Body of pancreas (tissue), 4 donors: ENCODE results near the gene POFUT1. TPM values are rescaled to one million over a fixed set of nuclear protein-coding genes. Genes with fewer than 3 reads are reported as not detected.

ENCODE experiments used
- ATAC-seq: fragments of 150-250 bp; one replicate; pipeline ENCODE4 v1.9.1; 2016
- DNase-seq, 4 donors: peaks; one replicate each; pipeline ENCODE4 v3.0.0-alpha.2; 2019
- H3K27ac ChIP-seq, 4 donors: fragments of 200-600 bp; sonication (generic); 1 replicate in 3 of 4; 2 replicates in 1 of 4; pipeline versions ENCODE4 v1.5.1 to v1.6.1; 2016 to 2019; ENCODE audit warnings: mild to moderate bottlenecking in 1 of 4, mixed read lengths in 1 of 4, moderate library complexity in 1 of 4
- H3K27me3 ChIP-seq, 2 donors: fragments of 200-600 bp; sonication (generic); one replicate each; pipeline ENCODE4 v1.6.0; 2016; ENCODE audit warnings: mild to moderate bottlenecking in 1 of 2
- H3K36me3 ChIP-seq, 2 donors: fragments of 200-600 bp; sonication (generic); replicated peaks in 1 of 2; 2 replicates each; pipeline ENCODE4 v1.5.1; 2016; ENCODE audit warnings: low read depth in 2 of 2; ENCODE audit not compliant: insufficient read depth in 1 of 2
- H3K4me1 ChIP-seq: fragments of 200-600 bp; sonication (generic); one replicate; pipeline ENCODE4 v1.6.0; 2016
- H3K4me3 ChIP-seq, 2 donors: fragments of 200-600 bp; sonication (generic); 1 replicate in 1 of 2; 2 replicates in 1 of 2; pipeline ENCODE4 v1.5.1; 2016 to 2019
- H3K9me3 ChIP-seq, 3 donors: fragments of 200-600 bp; sonication (generic); 1 replicate in 2 of 3; 2 replicates in 1 of 3; pipeline ENCODE4 v1.5.1; 2016
- CTCF ChIP-seq, 7 experiments: fragments of 450-650 bp in 4 of 7; fragments of 200-600 bp in 3 of 7; sonication (generic) in 3 of 7; IDR thresholded peaks; one replicate each; pipeline ENCODE4 v1.5.1; 2016 to 2019; ENCODE audit warnings: antibody characterized with exemption in 7 of 7
- POLR2A ChIP-seq, 3 donors: fragments of 450-650 bp; IDR thresholded peaks; one replicate each; pipeline ENCODE4 v1.6.1; 2016; ENCODE audit warnings: antibody characterized with exemption in 3 of 3, mild to moderate bottlenecking in 2 of 3
- WGBS, 2 donors: methylation state at CpG; one replicate each; pipeline ENCODE4 v1.1.5; 2017; 5-methylcytosine and 5-hydroxymethylcytosine counted together
- intact Hi-C: fragments of 100-400 bp; cut with DNase I; formaldehyde crosslinking; loops from one replicate; pipeline ENCODE4 v1.15.1; 2023
- total RNA-seq, 2 donors: library from RNA; depleted of rRNA; stranded (reverse); fragments of >200 nt; gene quantifications; one replicate each; pipeline ENCODE4 v1.1.0, GENCODE V29; 2016

The POFUT1 gene
- total RNA-seq, 2 donors from 2014 or later: 12.2 to 23.6 TPM

DNA sequence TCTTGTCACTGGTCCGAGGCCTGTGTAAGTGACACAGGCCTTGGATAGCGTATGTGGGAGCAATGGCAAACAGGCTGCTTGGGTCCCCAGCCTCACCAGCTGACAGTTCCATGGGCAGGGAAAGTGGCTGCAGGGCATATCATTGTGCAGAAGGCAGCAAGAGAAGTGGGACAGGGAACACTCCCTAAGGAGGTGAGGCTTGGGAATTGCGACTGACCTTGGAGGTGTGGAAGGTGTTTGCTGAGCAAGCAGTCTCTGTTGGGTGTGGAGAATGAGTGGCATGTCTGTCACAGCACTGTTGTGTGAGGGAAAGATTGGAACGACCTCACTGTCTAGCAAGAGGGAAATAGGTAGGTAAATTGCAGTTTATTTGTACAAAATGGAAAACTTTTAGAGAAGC lies 16.8 kb downstream of the POFUT1 start:
- no peak for ATAC-seq
- intact Hi-C loops: no loop called here
- peak in 1 of 4 donors; percentile 43 for DNase-seq
- peak overlapping the region in 1 of 4 donors; percentile 15 for H3K27ac ChIP-seq
- H3K36me3 ChIP-seq: peaks cover 0 to 5% of the 10 kb centered on the region in 2 donors
- WGBS, 2 donors: 44 to 48% methylated on average over 4 of the region's 4 CpGs
- peaks cover 42% of the 10 kb centered on the region for H3K4me1 ChIP-seq
- H3K4me3 ChIP-seq: no peak overlapping the region
- H3K9me3 ChIP-seq: no peaks in the 10 kb centered on the region
- TF ChIP-seq CTCF (IDR thresholded peaks at IDR 0.05) (no peak), POLR2A (IDR thresholded peaks at IDR 0.05) (no peak)
- no peaks in the 10 kb centered on the region for H3K27me3 ChIP-seq

DNA sequence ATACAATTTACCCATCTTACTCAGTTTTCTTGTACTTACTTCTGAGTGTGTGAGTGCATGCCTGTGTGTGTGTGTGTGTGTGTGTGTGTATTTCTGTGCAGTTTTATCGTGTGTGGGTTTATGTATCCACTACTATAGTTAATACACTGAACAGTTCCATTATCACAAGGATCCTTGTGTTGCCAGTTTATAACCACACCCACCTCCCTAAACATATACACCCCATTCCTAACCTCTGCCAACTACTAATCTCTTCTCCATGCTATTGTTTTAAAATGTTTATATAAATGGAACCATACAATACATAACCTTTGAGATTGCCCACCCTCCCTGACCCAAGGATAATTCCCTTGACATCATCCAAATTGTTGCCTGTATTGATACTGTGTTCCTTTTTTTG lies 18.7 kb downstream of the POFUT1 start:
- H3K9me3 ChIP-seq: no peaks in the 10 kb centered on the region
- DNase-seq (no peak), ATAC-seq (no peak)
- H3K4me1 ChIP-seq: peaks cover 49% of the 10 kb centered on the region
- peak overlapping the region in 2 of 4 donors; percentile 78 to 89 for H3K27ac ChIP-seq
- intact Hi-C loops: no loop called here
- no peak overlapping the region for H3K4me3 ChIP-seq
- H3K36me3 ChIP-seq: peaks cover 0 to 9% of the 10 kb centered on the region in 2 donors
- no peaks in the 10 kb centered on the region for H3K27me3 ChIP-seq
- TF ChIP-seq CTCF (IDR thresholded peaks at IDR 0.05) (no peak), POLR2A (IDR thresholded peaks at IDR 0.05) (no peak)
- WGBS, 2 donors: 62 to 71% methylated on average over 1 of the region's 1 CpG

DNA sequence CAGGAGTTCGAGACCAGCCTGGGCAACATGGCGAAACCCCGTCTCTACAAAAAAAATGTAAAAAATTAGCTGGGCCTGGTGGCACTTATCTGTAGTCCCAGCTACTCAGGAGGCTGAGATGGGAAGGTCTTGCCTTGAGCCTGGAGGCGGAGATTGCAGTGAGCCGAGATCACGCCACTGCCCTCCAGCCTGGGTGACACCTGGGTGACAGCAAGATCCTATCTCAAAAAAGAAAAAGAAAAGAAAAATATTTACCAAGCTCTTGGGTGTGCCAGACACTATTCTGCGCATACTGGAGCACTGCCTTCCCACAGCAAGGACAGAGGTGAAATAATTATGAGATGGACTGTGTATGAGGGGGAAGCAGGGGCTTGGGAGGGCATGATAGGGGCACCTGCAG lies 19.6 kb downstream of the POFUT1 start:
- Histone ChIP-seq H3K27ac (peak overlapping the region; percentile 74 to 89 (median 79)), H3K36me3 (peaks cover 0 to 8% of the 10 kb centered on the region in 2 donors)
- DNase-seq: peak in 2 of 4 donors; percentile 25 to 55

DNA sequence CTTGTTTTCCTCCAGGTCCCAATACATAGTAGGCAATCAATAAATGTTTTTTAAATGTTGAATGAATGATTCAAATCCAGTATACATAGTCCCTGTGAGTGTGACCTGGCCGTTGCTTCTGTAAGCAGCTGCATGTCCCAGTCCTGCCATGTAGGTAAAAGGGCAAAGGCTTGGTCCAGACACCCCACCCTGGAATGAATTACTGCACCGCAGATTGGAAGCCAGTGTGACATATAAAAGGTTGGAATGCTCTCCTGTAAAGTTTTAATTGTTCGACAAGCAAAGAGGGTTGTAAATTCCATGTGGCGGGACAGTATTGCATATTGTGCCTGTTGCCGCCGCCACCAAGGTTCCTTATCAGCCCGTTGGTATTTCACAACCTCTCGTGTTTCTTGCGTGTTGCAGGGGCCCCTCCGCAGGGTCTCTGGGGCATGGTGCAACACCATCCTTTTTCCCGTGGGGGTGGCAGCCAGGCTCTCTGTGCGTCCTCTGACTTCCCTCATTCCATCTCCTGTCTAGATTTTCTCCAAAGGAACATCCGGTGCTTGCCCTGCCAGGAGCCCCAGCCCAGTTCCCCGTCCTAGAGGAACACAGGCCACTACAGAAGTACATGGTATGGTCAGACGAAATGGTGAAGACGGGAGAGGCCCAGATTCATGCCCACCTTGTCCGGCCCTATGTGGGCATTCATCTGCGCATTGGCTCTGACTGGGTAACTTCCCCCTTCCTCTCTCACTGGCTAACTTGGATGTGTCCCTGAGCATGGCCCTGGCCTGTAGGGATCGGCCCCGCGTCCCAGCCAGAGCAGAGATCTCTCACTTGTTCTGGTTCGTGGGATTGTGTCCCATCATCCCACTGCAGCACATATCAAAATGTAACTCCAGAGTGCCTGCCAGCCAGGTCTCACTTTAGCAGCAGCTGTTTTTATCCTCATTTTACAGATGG lies 20.3 kb downstream of the POFUT1 start:
- H3K4me1 ChIP-seq: peaks cover 49% of the 10 kb centered on the region

More for the DNA sequence above, 19.6 kb downstream of the POFUT1 start:
- WGBS, 2 donors: 42 to 48% methylated on average over 7 of the region's 7 CpGs
- Histone ChIP-seq H3K4me1 (peaks cover 49% of the 10 kb centered on the region), H3K27me3 (no peaks in the 10 kb centered on the region), H3K4me3 (no peak overlapping the region), H3K9me3 (no peaks in the 10 kb centered on the region)
- intact Hi-C loops: no loop called here
- peak; percentile 27 for ATAC-seq
- TF ChIP-seq POLR2A (IDR thresholded peaks at IDR 0.05) (no peak), CTCF (IDR thresholded peaks at IDR 0.05) (no peak)

More for the DNA sequence above, 20.3 kb downstream of the POFUT1 start:
- 47 to 48% methylated on average over 22 of the region's 22 CpGs for WGBS, 2 donors
- Histone ChIP-seq H3K9me3 (no peaks in the 10 kb centered on the region), H3K27ac (peak overlapping the region; percentile 74 to 89 (median 79)), H3K36me3 (peaks cover 3 to 9% of the 10 kb centered on the region in 2 donors), H3K4me3 (no peak overlapping the region), H3K27me3 (no peaks in the 10 kb centered on the region)
- DNase-seq (peak; percentile 56 to 76 (median 68)), ATAC-seq (peak; percentile 81)
- intact Hi-C loops: no loop called here
- TF ChIP-seq POLR2A (IDR thresholded peaks at IDR 0.05) (peak in 1 of 3 donors; percentile 18), CTCF (IDR thresholded peaks at IDR 0.05) (no peak)
